ENCODE measurements around the gene CAMKV. TPM values are rescaled to one million over a fixed set of nuclear protein-coding genes. Genes with fewer than 3 reads are reported as not detected.
"Not testable (repeated sequence)": the region's sequence is repeated elsewhere in the genome, so short reads cannot be mapped to it uniquely, and the experiment has no call there.

The CAMKV gene
- total and polyA plus RNA-seq, 2 of the 4 experiments (the other 2 are of a cell fraction): not detected

GRCh38 chr3:49917806-49918590 is 48.3 kb upstream of the CAMKV start:
- H2BK20ac ChIP-seq (ENCODE audit: low read depth, low read length); H3K36me3 ChIP-seq (ENCODE audit: control insufficient read depth, insufficient read depth, low read length); H3K4ac ChIP-seq (ENCODE audit: low read depth, low read length); H4K5ac ChIP-seq (ENCODE audit: low read depth, low read length); H3K4me3 ChIP-seq (ENCODE audit: insufficient read depth, low read depth, low read length); H3K23ac ChIP-seq (ENCODE audit: low read depth, low read length); H3K79me1 ChIP-seq (ENCODE audit: low read depth in 1 of 2, low read length in 2 of 2); H2AFZ ChIP-seq (replicated peaks; ENCODE audit: low read length, poor library complexity); H3K27ac ChIP-seq (ENCODE audit: insufficient read depth, low read length); H3K9me1 ChIP-seq (ENCODE audit: insufficient read depth, low read length); H3K27me3 ChIP-seq (ENCODE audit: control insufficient read depth, insufficient read depth, low read length); H4K20me1 ChIP-seq (ENCODE audit: insufficient read depth, low read length); H2AK5ac ChIP-seq (ENCODE audit: low read depth, low read length); DNase-seq; H3K9me3 ChIP-seq (ENCODE audit: control insufficient read depth, insufficient read depth, low read length); H2BK5ac ChIP-seq (ENCODE audit: low read depth, low read length, poor library complexity, severe bottlenecking); in situ Hi-C loops (cut with MboI; ENCODE audit: low sequenced_read_pairs); H3K4me1 ChIP-seq (ENCODE audit: control insufficient read depth, insufficient read depth, low read length); BruUV-seq (replicated peaks); H2BK15ac ChIP-seq (ENCODE audit: low read depth, low read length); H3K4me2 ChIP-seq (ENCODE audit: low read depth, low read length); POLR2A ChIA-PET (ENCODE audit: unreplicated experiment); CTCF ChIA-PET; ATAC-seq (ENCODE audit: low read depth); H3K18ac ChIP-seq (ENCODE audit: low read depth, low read length); H2BK120ac ChIP-seq (ENCODE audit: low read depth, low read length); H3K14ac ChIP-seq (replicated peaks; ENCODE audit: low read depth, low read length); H4K91ac ChIP-seq (ENCODE audit: insufficient read depth, low read depth, low read length); H3K9ac ChIP-seq (ENCODE audit: low read depth, low read length); H4K8ac ChIP-seq (ENCODE audit: low read depth in 2 of 2, low read length in 2 of 2); dilution Hi-C loops (cut with HindIII; ENCODE audit: low sequenced_read_pairs, unreplicated experiment); H2AK9ac ChIP-seq (replicated peaks; ENCODE audit: low read depth, low read length, poor library complexity); intact Hi-C loops (cut with micrococcal nuclease); H3K56ac ChIP-seq (ENCODE audit: extremely low read depth, insufficient read depth, low read length): not testable (repeated sequence)
- 93% methylated on average over 3 of the region's 19 CpGs; no CpG with 5 or more reads in 1 of the 2 experiments for WGBS, 2 experiments (ENCODE audit: extremely low coverage in 2 of 2, insufficient read length in 1 of 2)
